GM12872 (cell line): Measurements from ENCODE around the gene LEF1.

ENCODE experiments used
- TF ChIP-seq, protein P1 (sequence below): IDR thresholded peaks from 3 replicates; pipeline ENCODE4 v1.5.1; 2011; ENCODE audit warnings: low read depth, mild to moderate bottlenecking, low read length, moderate library complexity; ENCODE audit not compliant: insufficient read depth

LEF1 gene

DNA sequence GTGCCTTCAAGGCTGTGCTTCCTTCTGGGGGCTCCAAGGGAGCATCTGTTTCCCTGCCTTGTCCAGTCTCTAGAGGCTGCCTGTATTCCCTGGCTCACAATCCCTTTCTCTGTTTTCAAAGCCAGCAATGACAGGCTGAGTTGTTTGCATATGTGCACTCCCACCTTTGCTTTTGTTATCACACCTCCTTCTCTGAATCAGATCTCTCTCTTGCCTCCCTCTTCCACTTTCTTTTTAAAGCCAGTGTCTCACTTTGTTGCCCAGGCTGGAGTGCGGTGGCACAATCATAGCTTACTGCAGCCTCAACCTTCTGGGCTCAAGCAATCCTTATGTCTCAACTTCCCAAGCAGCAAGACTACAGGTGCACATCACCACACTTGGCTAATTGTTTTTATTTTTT lies 37.1 kb upstream of the LEF1 start:
- TF ChIP-seq, protein P1, sequence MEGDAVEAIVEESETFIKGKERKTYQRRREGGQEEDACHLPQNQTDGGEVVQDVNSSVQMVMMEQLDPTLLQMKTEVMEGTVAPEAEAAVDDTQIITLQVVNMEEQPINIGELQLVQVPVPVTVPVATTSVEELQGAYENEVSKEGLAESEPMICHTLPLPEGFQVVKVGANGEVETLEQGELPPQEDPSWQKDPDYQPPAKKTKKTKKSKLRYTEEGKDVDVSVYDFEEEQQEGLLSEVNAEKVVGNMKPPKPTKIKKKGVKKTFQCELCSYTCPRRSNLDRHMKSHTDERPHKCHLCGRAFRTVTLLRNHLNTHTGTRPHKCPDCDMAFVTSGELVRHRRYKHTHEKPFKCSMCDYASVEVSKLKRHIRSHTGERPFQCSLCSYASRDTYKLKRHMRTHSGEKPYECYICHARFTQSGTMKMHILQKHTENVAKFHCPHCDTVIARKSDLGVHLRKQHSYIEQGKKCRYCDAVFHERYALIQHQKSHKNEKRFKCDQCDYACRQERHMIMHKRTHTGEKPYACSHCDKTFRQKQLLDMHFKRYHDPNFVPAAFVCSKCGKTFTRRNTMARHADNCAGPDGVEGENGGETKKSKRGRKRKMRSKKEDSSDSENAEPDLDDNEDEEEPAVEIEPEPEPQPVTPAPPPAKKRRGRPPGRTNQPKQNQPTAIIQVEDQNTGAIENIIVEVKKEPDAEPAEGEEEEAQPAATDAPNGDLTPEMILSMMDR: no peak

DNA sequence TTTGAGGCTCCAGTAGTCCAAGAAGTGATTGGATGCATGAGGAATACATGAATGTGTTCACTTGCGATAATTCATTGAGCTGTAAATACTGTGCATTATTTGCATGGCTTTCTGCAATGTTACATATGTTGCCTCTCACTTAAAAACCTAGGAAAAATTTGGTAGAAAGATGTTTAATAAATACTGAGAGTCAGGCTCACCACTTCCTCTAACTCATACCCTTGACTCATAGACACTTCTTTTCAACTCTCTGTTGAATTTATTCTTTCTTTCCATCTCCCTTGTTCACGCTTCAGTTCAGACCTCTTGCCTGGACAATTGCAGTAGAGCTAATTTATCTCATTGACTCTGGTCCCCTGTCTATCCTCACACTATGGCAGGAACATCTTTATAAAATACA lies 35.8 kb upstream of the LEF1 start:
- TF ChIP-seq, protein P1: no peak

DNA sequence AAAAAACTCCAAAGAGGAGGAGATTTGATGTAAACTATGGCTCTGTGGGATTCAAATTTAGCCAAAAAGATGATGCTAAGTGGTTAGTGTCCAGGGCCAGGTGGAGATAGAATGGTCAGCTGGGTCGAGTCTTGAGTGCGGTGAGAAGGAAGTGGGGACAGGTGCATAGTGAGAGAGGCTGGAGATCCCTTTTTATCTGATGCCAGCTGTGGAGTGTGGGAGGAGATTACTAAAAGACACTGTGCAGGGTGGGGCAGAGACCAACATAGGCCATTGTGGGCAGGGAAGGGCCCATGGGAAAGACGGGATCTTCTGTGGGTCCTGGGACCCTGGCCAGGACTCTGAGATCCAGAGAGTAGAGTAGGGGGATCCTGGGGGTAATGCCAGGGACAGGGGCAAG lies 34.6 kb upstream of the LEF1 start:
- TF ChIP-seq, protein P1: no peak

DNA sequence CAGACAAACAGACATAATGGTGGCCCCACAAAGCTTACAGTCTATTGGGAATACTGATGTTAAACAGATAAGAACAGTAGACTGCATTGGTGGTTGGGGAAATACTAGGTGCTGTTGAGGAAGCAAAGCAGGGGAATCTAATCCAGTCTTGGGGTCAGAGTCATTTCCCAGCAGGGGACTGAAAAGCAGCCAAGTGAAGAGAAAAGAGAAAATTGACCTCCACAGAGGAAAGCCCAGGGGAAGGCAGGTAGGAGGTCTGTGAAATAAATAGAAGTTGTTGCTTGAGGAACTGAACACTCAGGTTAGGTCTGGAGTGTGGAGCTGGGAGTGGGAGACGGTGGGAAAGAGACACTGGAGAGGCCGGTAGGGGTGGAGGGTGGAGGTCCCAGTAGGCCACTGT lies 33.0 kb upstream of the LEF1 start:
- TF ChIP-seq, protein P1: no peak

DNA sequence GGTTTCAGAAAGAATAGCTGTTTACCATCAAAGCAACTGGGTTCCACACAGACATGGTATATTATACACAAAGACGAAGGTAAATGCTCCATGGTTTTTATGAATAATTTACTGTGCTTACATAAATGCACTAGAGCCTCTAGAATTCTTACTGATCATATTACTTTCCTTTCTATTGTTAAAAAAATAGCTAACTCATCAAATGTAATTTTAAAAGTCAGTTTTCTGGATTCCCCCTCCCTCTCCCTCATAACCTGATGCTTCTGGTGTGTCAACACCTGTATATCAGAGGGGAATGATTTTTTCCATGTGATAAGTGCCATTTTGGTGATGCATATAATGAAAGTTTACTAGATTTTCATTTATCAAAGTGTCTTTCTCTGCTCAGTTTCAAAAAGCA lies 31.1 kb upstream of the LEF1 start:
- TF ChIP-seq, protein P1: no peak

DNA sequence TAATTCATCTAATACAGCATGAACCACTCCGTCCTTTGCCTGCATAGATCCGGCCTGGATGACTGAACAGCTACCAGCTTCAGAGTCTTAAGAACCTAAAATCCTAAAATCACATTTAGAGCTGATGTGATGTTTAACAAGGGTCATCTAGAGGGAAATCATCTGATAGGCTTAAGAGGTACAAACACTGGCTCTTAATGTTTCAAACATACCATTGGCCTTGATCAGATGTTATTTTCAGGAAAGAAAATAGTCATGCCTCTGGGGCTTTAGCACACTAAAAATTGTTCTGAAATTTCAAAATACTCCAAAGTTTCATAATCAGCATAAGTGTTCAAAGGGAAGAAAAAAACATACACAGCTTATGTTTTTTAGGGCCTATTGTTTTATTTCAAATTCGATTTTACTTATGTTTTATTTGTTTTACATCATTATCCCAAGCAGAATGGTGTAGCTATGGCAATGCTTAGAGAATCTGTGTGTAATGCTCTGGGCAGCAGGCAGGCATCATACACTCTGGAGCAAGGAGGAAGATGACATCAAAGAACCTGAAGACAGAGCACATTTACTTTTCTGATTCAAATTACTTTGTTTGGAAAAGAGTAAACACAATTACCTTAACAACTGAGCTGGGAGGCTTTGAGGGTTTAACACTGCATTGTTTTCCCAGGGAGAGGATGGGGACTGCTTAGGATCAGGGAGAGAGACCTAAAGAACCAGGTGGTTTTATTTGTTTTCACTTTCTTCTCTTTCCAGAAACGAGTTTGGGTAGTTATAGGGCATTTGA lies 25.3 kb upstream of the LEF1 start:
- TF ChIP-seq, protein P1: no peak

DNA sequence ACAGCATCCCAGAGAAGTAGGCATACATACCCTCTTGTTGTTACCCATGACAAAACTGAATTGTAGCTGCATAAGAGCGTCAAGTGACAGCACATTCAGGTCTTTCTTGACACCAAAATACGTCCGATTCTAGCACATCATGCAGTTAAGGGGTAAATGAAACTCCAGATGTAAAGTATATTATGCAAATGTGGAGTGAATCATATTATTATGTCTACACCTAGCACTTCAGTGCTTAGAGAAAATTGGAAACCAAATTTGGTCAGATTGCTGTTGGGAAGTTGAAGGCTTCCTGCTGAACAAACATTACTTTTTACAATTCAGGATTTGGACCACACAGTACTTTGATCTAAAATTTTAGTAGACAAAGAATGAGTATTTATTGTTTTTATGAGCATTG lies 24.2 kb upstream of the LEF1 start:
- TF ChIP-seq, protein P1: no peak
